Sigmoid colon (tissue), 4 donors: ENCODE measurements around the gene RSRP1.

Experiments
- POLR2A ChIP-seq, 2 donors: fragments of 450-650 bp; IDR thresholded peaks; one replicate each; pipeline ENCODE4 v1.6.1; 2016; ENCODE audit warnings: antibody characterized with exemption in 2 of 2, mild to moderate bottlenecking in 2 of 2, moderate library complexity in 2 of 2
- POLR2AphosphoS5 ChIP-seq, 4 donors: sonication (generic); formaldehyde crosslinking; IDR thresholded peaks; one replicate each; pipeline ENCODE4 v1.6.1; 2017; ENCODE audit warnings: antibody characterized with exemption in 4 of 4

DNA sequence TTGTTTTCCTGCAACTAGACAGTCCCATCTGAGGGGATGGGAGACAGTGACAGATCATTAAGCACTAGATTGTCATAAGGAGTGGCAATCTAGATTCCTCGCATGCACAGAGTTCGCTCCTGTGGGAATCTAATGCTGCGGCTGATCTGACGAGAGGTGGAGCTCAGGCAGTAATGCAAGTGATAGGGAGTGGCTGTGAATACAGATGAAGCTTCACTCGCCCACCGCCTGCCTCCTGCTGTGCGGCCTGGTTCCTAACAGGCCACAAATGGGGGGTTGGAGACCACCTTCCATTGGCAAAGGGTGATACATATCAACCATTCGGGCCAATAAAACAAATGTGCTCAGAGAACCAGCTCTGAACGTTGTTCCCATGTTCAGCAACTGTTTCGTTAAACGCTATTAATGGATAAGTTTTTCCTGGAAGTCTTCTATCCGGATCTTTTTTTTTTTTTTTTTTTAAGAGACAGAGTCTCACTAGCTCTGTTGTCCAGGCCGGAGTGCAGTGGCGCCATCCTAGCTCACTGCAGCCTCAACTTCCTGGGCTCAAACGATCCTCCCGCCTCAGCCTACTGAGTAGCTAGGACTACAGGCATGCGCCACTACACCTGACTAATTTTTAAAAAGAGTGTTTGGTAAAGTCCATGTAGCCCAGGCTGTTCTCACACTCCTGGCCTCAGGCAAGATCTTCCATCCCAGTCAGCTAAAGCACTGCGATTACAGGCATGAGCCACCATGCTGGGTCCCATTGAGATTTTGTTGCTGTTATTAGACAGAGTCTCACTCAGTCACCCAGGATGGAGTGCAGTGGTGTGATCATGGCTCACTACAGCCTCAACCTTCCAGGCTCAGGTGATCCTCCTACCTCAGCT is 8.7 kb upstream of the RSRP1 start:
- TF ChIP-seq POLR2AphosphoS5 (IDR thresholded peaks at IDR 0.05) (no peak), POLR2A (IDR thresholded peaks at IDR 0.05) (no peak)
